Activated CD4-positive, alpha-beta memory T cell treated with anti-CD3 and anti-CD28 coated beads, Interleukin-2, amount 10 ng/mL, durations not matched to agents 7 days and 5 days (primary cell): ENCODE measurements around the gene ACD. TPM values are rescaled to one million over a fixed set of nuclear protein-coding genes. Genes with fewer than 3 reads are reported as not detected.
"Not testable (repeated sequence)": the region's sequence is repeated elsewhere in the genome, so short reads cannot be mapped to it uniquely, and the experiment has no call there.

Source experiments
- CTCF ChIA-PET: fragments of 350-600 bp; sonication (Branson Sonifier 250); formaldehyde crosslinking; loops from one replicate; lab custom pipeline; 2021; ENCODE audit warnings: antibody characterized with exemption, inconsistent platforms; lab: Charles Lee
- POLR2A ChIA-PET: fragments of 350-600 bp; sonication (Branson Sonifier 250); formaldehyde crosslinking; loops from one replicate; lab custom pipeline; 2021; ENCODE audit warnings: antibody characterized with exemption; lab: Charles Lee
- DNase-seq: peaks from one replicate; pipeline ENCODE4 v3.0.0-alpha.2; 2020
- H3K27ac Mint-ChIP-seq: one replicate; pipeline ENCODE4 v1.8.0; 2021; ENCODE audit warnings: mild to moderate bottlenecking, mixed read lengths
- H3K27me3 Mint-ChIP-seq: one replicate; pipeline ENCODE4 v1.8.0; 2021; ENCODE audit warnings: mixed read lengths
- H3K36me3 Mint-ChIP-seq: one replicate; pipeline ENCODE4 v1.8.0; 2021; ENCODE audit warnings: low read depth, mixed read lengths
- H3K4me1 Mint-ChIP-seq: one replicate; pipeline ENCODE4 v1.8.0; 2021; ENCODE audit warnings: mixed read lengths
- H3K4me3 Mint-ChIP-seq: one replicate; pipeline ENCODE4 v1.8.0; 2021; ENCODE audit warnings: mild to moderate bottlenecking, mixed read lengths
- H3K9me3 Mint-ChIP-seq: one replicate; pipeline ENCODE4 v1.8.0; 2021; ENCODE audit warnings: mixed read lengths
- total RNA-seq, 2 experiments: library from RNA; stranded (reverse); gene quantifications; one replicate each; pipeline ENCODE4 v1.2.3, GENCODE V29; 2021

The ACD gene
- total RNA-seq, 2 experiments from 2014 or later: 43.5 to 44.1 TPM

- not testable (repeated sequence) for DNase-seq, H3K4me1 Mint-ChIP-seq, H3K4me3 Mint-ChIP-seq, H3K9me3 Mint-ChIP-seq, H3K27ac Mint-ChIP-seq, H3K27me3 Mint-ChIP-seq
- CTCF ChIA-PET: interaction anchor here (1.5 kb wide), 1 partner anchor 123 kb away, joined by 4 read pairs; no protein-coding TSS in a partner anchor
- H3K36me3 Mint-ChIP-seq: peaks cover 11% of the 10 kb centered on the region
- POLR2A ChIA-PET: interaction anchor here (0.7 kb wide), 1 partner anchor 679 kb away, joined by 3 read pairs; no protein-coding TSS in a partner anchor
These were observed 33.6 kb upstream of the ACD start for GRCh38 chr16:67693517-67694285.

- Mint-ChIP-seq H3K27ac (peak overlapping the region; percentile 85), H3K27me3 (no peaks in the 10 kb centered on the region), H3K36me3 (peaks cover 22% of the 10 kb centered on the region), H3K9me3 (no peaks in the 10 kb centered on the region), H3K4me1 (peaks cover 26% of the 10 kb centered on the region), H3K4me3 (no peak overlapping the region)
- POLR2A ChIA-PET: interaction anchor here (1.0 to 1.8 kb wide), 2 partner anchors 13 to 116 kb away, joined by 3 to 4 read pairs; no protein-coding TSS in a partner anchor
- DNase-seq: no peak
- CTCF ChIA-PET: interaction anchor here (0.7 to 0.8 kb wide), 3 partner anchors 15 to 165 kb away, joined by 3 to 4 read pairs (median 3); no protein-coding TSS in a partner anchor
These were observed 25.5 kb upstream of the ACD start for GRCh38 chr16:67685388-67686112.

GRCh38 chr16:67683767-67684166, 23.7 kb upstream of the ACD start:
- Mint-ChIP-seq H3K4me3 (no peak overlapping the region), H3K27ac (peak overlapping the region; percentile 51), H3K9me3 (no peaks in the 10 kb centered on the region), H3K36me3 (peaks cover 22% of the 10 kb centered on the region), H3K4me1 (peaks cover 26% of the 10 kb centered on the region), H3K27me3 (no peaks in the 10 kb centered on the region)
- no peak for DNase-seq
- ChIA-PET CTCF (interaction anchor here (1.1 kb wide), 1 partner anchor 15 kb away, joined by 4 read pairs; no protein-coding TSS in a partner anchor), POLR2A (interaction anchor here (1.1 to 2.1 kb wide), 2 partner anchors 9 to 36 kb away, joined by 3 to 7 read pairs; partner anchors contain the start of gene GFOD2)

- ChIA-PET POLR2A (no interaction called here), CTCF (interaction anchor here (0.7 to 3.3 kb wide), 4 partner anchors 8 to 197 kb away, joined by 3 to 19 read pairs (median 6); no protein-coding TSS in a partner anchor)
- no peaks in the 10 kb centered on the region for H3K9me3 Mint-ChIP-seq
These were observed 20.2 kb upstream of the ACD start for GRCh38 chr16:67679935-67680897.

GRCh38 chr16:67678354-67679023, 18.4 kb upstream of the ACD start:
- no peak overlapping the region for H3K4me3 Mint-ChIP-seq
- no peak for DNase-seq
- no peak overlapping the region for H3K27ac Mint-ChIP-seq
- peaks cover 9% of the 10 kb centered on the region for H3K36me3 Mint-ChIP-seq
- no peaks in the 10 kb centered on the region for H3K27me3 Mint-ChIP-seq
- CTCF ChIA-PET: interaction anchor here (1.3 to 1.8 kb wide), 2 partner anchors 138 to 158 kb away, joined by 3 to 5 read pairs; no protein-coding TSS in a partner anchor
- peaks cover 2% of the 10 kb centered on the region for H3K4me1 Mint-ChIP-seq
- no peaks in the 10 kb centered on the region for H3K9me3 Mint-ChIP-seq
- POLR2A ChIA-PET: no interaction called here

More at GRCh38 chr16:67679935-67680897, 20.2 kb upstream of the ACD start:
- Mint-ChIP-seq H3K27me3 (no peaks in the 10 kb centered on the region), H3K27ac (no peak overlapping the region), H3K4me1 (peaks cover 15% of the 10 kb centered on the region), H3K4me3 (no peak overlapping the region), H3K36me3 (peaks cover 18% of the 10 kb centered on the region)
- DNase-seq: no peak

GRCh38 chr16:67677712-67678111, 17.7 kb upstream of the ACD start:
- DNase-seq: no peak
- no peaks in the 10 kb centered on the region for H3K4me1 Mint-ChIP-seq
- ChIA-PET POLR2A (no interaction called here), CTCF (interaction anchor here (1.3 kb wide), 1 partner anchor 139 kb away, joined by 3 read pairs; no protein-coding TSS in a partner anchor)
- no peaks in the 10 kb centered on the region for H3K9me3 Mint-ChIP-seq
- peaks cover 5% of the 10 kb centered on the region for H3K36me3 Mint-ChIP-seq
- H3K27ac Mint-ChIP-seq: no peak overlapping the region
- H3K27me3 Mint-ChIP-seq: no peaks in the 10 kb centered on the region
- no peak overlapping the region for H3K4me3 Mint-ChIP-seq

GRCh38 chr16:67676939-67677338, 16.9 kb upstream of the ACD start:
- Mint-ChIP-seq H3K27ac (no peak overlapping the region), H3K9me3 (no peaks in the 10 kb centered on the region), H3K36me3 (no peaks in the 10 kb centered on the region), H3K4me1 (peaks cover 4% of the 10 kb centered on the region), H3K4me3 (no peak overlapping the region), H3K27me3 (no peaks in the 10 kb centered on the region)
- ChIA-PET POLR2A (no interaction called here), CTCF (interaction anchor here (0.7 to 1.0 kb wide), 2 partner anchors 130 to 156 kb away, joined by 4 to 5 read pairs; no protein-coding TSS in a partner anchor)
- DNase-seq: no peak

- POLR2A ChIA-PET: no interaction called here
- no peaks in the 10 kb centered on the region for H3K27me3 Mint-ChIP-seq
- H3K36me3 Mint-ChIP-seq: no peaks in the 10 kb centered on the region
- CTCF ChIA-PET: interaction anchor here (0.7 to 1.0 kb wide), 2 partner anchors 129 to 155 kb away, joined by 4 to 5 read pairs; no protein-coding TSS in a partner anchor
- no peak overlapping the region for H3K27ac Mint-ChIP-seq
- DNase-seq: no peak
- H3K9me3 Mint-ChIP-seq: no peaks in the 10 kb centered on the region
- H3K4me3 Mint-ChIP-seq: no peak overlapping the region
- H3K4me1 Mint-ChIP-seq: peaks cover 4% of the 10 kb centered on the region
These were observed 16.5 kb upstream of the ACD start for GRCh38 chr16:67676516-67676915.

GRCh38 chr16:67675999-67676398, 15.9 kb upstream of the ACD start:
- H3K4me1 Mint-ChIP-seq: peaks cover 4% of the 10 kb centered on the region
- CTCF ChIA-PET: interaction anchor here (1.0 to 1.2 kb wide), 2 partner anchors 129 to 154 kb away, joined by 3 to 4 read pairs; no protein-coding TSS in a partner anchor
- no peaks in the 10 kb centered on the region for H3K9me3 Mint-ChIP-seq
- H3K27me3 Mint-ChIP-seq: no peaks in the 10 kb centered on the region
- H3K36me3 Mint-ChIP-seq: no peaks in the 10 kb centered on the region
- POLR2A ChIA-PET: no interaction called here
- no peak overlapping the region for H3K27ac Mint-ChIP-seq
- H3K4me3 Mint-ChIP-seq: no peak overlapping the region
- no peak for DNase-seq

- no peak overlapping the region for H3K4me3 Mint-ChIP-seq
- H3K27me3 Mint-ChIP-seq: no peaks in the 10 kb centered on the region
- CTCF ChIA-PET: interaction anchor here (1.2 kb wide), 1 partner anchor 154 kb away, joined by 3 read pairs; no protein-coding TSS in a partner anchor
- no peaks in the 10 kb centered on the region for H3K9me3 Mint-ChIP-seq
- H3K27ac Mint-ChIP-seq: no peak overlapping the region
- POLR2A ChIA-PET: no interaction called here
- H3K36me3 Mint-ChIP-seq: no peaks in the 10 kb centered on the region
- DNase-seq: no peak
- peaks cover 4% of the 10 kb centered on the region for H3K4me1 Mint-ChIP-seq
These were observed 15.5 kb upstream of the ACD start for GRCh38 chr16:67675579-67675935.

- ChIA-PET POLR2A (interaction anchor here (0.7 to 1.1 kb wide), 2 partner anchors 8 to 44 kb away, joined by 3 read pairs; partner anchors contain the start of gene GFOD2), CTCF (interaction anchor here (1.2 kb wide), 1 partner anchor 153 kb away, joined by 3 read pairs; no protein-coding TSS in a partner anchor)
- Mint-ChIP-seq H3K4me3 (no peak overlapping the region), H3K27me3 (no peaks in the 10 kb centered on the region), H3K4me1 (peaks cover 4% of the 10 kb centered on the region), H3K27ac (no peak overlapping the region), H3K9me3 (no peaks in the 10 kb centered on the region), H3K36me3 (no peaks in the 10 kb centered on the region)
- no peak for DNase-seq
These were observed 15.0 kb upstream of the ACD start for GRCh38 chr16:67674851-67675578.
